NT2/D1 (cell line): ENCODE measurements around the gene IGFBP1.

Source experiments
- SUZ12 ChIP-seq: IDR thresholded peaks from 2 replicates; pipeline ENCODE4 v1.6.1; 2011; ENCODE audit not compliant: insufficient read length, insufficient read depth; ENCODE audit errors: extremely low read depth
- YY1 ChIP-seq: IDR thresholded peaks from 2 replicates; pipeline ENCODE4 v1.6.1; 2011; ENCODE audit not compliant: insufficient read length, insufficient read depth
- ZNF274 ChIP-seq: IDR thresholded peaks from 2 replicates; pipeline ENCODE4 v1.6.1; 2011; ENCODE audit warnings: mild to moderate bottlenecking, low read depth, low read length

GRCh38 chr7:45940939-45941338 is 52.7 kb downstream of the IGFBP1 start:
- TF ChIP-seq YY1 (no peak), ZNF274 (no peak), SUZ12 (no peak)
